Esophagus squamous epithelium (tissue), 5 donors: ENCODE measurements around the gene PPM1D. TPM values are rescaled to one million over a fixed set of nuclear protein-coding genes. Genes with fewer than 3 reads are reported as not detected.

Experiments
- DNase-seq: peaks from one replicate; lab custom pipeline; 2025; lab: John Stamatoyannopoulos, UW
- H3K27ac ChIP-seq, 4 donors: fragments of 200-600 bp; sonication (generic); one replicate each; pipeline ENCODE4 v1.5.1; 2016 to 2019; ENCODE audit warnings: mild to moderate bottlenecking in 1 of 4
- H3K27me3 ChIP-seq, 4 donors: fragments of 200-600 bp; sonication (generic); 1 replicate in 3 of 4; 2 replicates in 1 of 4; pipeline versions ENCODE4 v1.5.1 to v1.6.0; 2017 to 2021; ENCODE audit warnings: antibody characterized with exemption in 1 of 4
- H3K36me3 ChIP-seq, 3 donors: fragments of 200-600 bp; sonication (generic); one replicate each; pipeline ENCODE4 v1.5.1; 2016 to 2019
- H3K4me1 ChIP-seq, 3 donors: fragments of 200-600 bp; sonication (generic); one replicate each; pipeline ENCODE4 v1.5.1; 2017 to 2019
- H3K4me3 ChIP-seq, 4 donors: fragments of 200-600 bp; sonication (generic); 1 replicate in 3 of 4; 2 replicates in 1 of 4; pipeline ENCODE4 v1.5.1; 2016 to 2019; ENCODE audit warnings: mild to moderate bottlenecking in 2 of 4, moderate library complexity in 1 of 4
- H3K9me3 ChIP-seq, 3 donors: fragments of 200-600 bp; sonication (generic); one replicate each; pipeline ENCODE4 v1.5.1; 2016 to 2019
- POLR2A ChIP-seq, 4 donors: fragments of 450-650 bp; IDR thresholded peaks; one replicate each; pipeline ENCODE4 v1.6.1; 2017; ENCODE audit warnings: antibody characterized with exemption in 4 of 4, mild to moderate bottlenecking in 4 of 4, moderate library complexity in 3 of 4
- WGBS, 2 donors: methylation state at CpG; one replicate each; pipeline ENCODE4 v1.1.5; 2018; 5-methylcytosine and 5-hydroxymethylcytosine counted together
- intact Hi-C: fragments of 100-400 bp; cut with DNase I; formaldehyde crosslinking; loops from one replicate; pipeline ENCODE4 v1.15.0; 2022
- total RNA-seq, 4 donors: library from RNA; depleted of rRNA; stranded (reverse); fragments of >200 nt; gene quantifications; one replicate each; pipeline ENCODE4 v1.1.0, GENCODE V29; 2016
- TF ChIP-seq, protein P1 (sequence below), 6 experiments: fragments of 450-650 bp in 4 of 6; fragments of 200-600 bp in 2 of 6; sonication (generic) in 2 of 6; IDR thresholded peaks; one replicate each; pipeline ENCODE4 v1.5.1; 2016 to 2019; ENCODE audit warnings: antibody characterized with exemption in 6 of 6, mild to moderate bottlenecking in 4 of 6, moderate library complexity in 4 of 6
- donor health status: DM: yes; HTN: yes; CAD: no.

The PPM1D gene
- total RNA-seq, 4 donors from 2014 or later: 6.6 to 11.3 (median 10.6) TPM

GRCh38 chr17:60599220-60599619 is 773 bp upstream of the PPM1D start:
- peak overlapping the region; percentile 94 to 98 (median 98) for H3K27ac ChIP-seq
- peak overlapping the region; percentile 78 to 94 (median 84) for H3K4me3 ChIP-seq
- intact Hi-C loops: no loop called here
- no peaks in the 10 kb centered on the region for H3K36me3 ChIP-seq
- TF ChIP-seq, protein P1, sequence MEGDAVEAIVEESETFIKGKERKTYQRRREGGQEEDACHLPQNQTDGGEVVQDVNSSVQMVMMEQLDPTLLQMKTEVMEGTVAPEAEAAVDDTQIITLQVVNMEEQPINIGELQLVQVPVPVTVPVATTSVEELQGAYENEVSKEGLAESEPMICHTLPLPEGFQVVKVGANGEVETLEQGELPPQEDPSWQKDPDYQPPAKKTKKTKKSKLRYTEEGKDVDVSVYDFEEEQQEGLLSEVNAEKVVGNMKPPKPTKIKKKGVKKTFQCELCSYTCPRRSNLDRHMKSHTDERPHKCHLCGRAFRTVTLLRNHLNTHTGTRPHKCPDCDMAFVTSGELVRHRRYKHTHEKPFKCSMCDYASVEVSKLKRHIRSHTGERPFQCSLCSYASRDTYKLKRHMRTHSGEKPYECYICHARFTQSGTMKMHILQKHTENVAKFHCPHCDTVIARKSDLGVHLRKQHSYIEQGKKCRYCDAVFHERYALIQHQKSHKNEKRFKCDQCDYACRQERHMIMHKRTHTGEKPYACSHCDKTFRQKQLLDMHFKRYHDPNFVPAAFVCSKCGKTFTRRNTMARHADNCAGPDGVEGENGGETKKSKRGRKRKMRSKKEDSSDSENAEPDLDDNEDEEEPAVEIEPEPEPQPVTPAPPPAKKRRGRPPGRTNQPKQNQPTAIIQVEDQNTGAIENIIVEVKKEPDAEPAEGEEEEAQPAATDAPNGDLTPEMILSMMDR (IDR thresholded peaks at IDR 0.05): no peak
- TF ChIP-seq POLR2A (IDR thresholded peaks at IDR 0.05): no peak
- no peaks in the 10 kb centered on the region for H3K27me3 ChIP-seq
- no peak for DNase-seq
- peaks cover 0 to 44% (median 20%) of the 10 kb centered on the region in 3 donors for H3K4me1 ChIP-seq
- H3K9me3 ChIP-seq: no peaks in the 10 kb centered on the region
- 0 to 1% methylated on average over 13 to 17 of the region's 17 CpGs for WGBS, 2 donors

GRCh38 chr17:60600490-60601446 is 775 bp downstream of the PPM1D start:
- Histone ChIP-seq H3K27ac (peak overlapping the region; percentile 94 to 98 (median 98)), H3K4me1 (peaks cover 0 to 60% (median 34%) of the 10 kb centered on the region in 3 donors), H3K27me3 (no peaks in the 10 kb centered on the region), H3K4me3 (peak overlapping the region; percentile 78 to 94 (median 84)), H3K9me3 (no peaks in the 10 kb centered on the region), H3K36me3 (no peaks in the 10 kb centered on the region)
- TF ChIP-seq, protein P1 (IDR thresholded peaks at IDR 0.05): peak; percentile 44 to 85 (median 77)
- peak in 2 of 4 donors; percentile 3 to 40 for TF ChIP-seq POLR2A (IDR thresholded peaks at IDR 0.05)
- 0% methylated on average over 14 to 19 of the region's 69 CpGs for WGBS, 2 donors
- DNase-seq: peak; percentile 11
- intact Hi-C loops: no loop called here

DNA sequence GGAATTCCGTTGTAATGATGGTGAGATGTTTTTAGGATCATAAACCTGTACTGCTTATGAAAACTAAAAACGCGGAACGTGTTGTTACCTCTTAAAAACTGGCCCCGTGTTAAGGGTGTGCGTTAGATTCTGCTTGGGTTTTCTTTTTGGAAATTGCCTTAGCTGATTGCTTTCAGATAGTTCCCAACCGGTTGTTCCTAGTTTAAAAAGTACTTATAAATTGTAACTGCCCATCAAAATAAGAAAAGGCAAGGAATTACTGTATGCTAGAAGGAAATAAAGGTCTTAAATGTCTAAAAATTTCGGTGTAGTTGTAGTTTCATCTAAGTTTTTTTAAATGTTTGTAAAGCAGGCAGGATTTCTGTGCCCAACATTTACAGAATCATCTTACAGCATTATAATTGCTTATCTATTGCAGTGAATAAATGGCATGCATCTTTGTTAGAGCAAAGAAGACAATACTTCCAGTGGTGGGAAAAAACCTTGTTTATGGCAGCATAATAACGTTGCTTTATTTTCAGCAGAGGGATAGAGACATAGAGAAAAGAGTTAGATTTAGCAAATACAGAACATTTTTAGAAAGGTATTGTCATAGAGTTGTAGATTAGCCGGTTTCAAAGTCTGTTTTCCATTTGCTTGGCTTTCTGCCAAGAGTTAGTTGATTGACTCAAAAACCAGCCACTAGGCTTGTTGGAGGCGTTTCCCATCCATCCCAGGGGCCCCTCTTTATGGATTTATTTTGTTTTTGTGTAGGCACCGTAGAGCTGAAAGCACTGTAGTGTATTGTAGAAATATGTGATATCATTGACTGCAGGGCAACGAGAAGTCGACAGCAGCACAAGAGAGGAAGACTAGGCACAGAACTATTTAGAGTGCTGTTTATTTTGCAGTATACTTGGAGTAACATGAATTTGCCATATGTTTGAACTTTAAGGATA is 1.7 kb downstream of the PPM1D start:
- Histone ChIP-seq H3K4me1 (peaks cover 0 to 66% (median 35%) of the 10 kb centered on the region in 3 donors), H3K4me3 (peak overlapping the region; percentile 78 to 94 (median 84)), H3K27me3 (no peaks in the 10 kb centered on the region), H3K27ac (peak overlapping the region; percentile 94 to 98 (median 98)), H3K36me3 (no peaks in the 10 kb centered on the region), H3K9me3 (no peaks in the 10 kb centered on the region)
- DNase-seq: no peak
- 0% methylated on average over 14 of the region's 14 CpGs for WGBS, 2 donors
- TF ChIP-seq, protein P1 (IDR thresholded peaks at IDR 0.05): peak in 2 of 6 experiments; percentile 9 to 11
- TF ChIP-seq POLR2A (IDR thresholded peaks at IDR 0.05): no peak
- intact Hi-C loops: no loop called here

DNA sequence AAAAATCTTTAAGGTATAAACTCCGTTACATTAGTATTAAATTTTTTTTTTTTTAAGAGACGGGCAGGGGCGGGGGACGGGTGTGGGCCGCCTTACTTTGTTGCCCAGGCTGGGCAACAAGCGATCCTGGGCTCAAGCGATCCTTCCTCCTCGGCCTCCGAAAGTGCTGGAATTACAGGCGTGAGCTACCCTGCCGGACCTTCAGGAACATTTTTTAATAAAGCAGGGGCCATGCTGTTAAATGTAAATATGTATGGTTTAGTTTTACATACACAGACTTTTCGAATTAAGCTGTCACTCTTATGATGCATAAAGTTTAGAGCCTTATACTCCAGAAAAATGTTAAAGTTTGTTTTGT is 2.4 kb downstream of the PPM1D start:
- H3K9me3 ChIP-seq: no peaks in the 10 kb centered on the region
- H3K27ac ChIP-seq: peak overlapping the region in 2 of 4 donors; percentile 98
- H3K27me3 ChIP-seq: no peaks in the 10 kb centered on the region
- TF ChIP-seq, protein P1 (IDR thresholded peaks at IDR 0.05): no peak
- TF ChIP-seq POLR2A (IDR thresholded peaks at IDR 0.05): no peak
- no peak for DNase-seq
- no peaks in the 10 kb centered on the region for H3K36me3 ChIP-seq
- intact Hi-C loops: no loop called here
- WGBS, 2 donors: 5 to 19% methylated on average over 12 of the region's 12 CpGs
- peaks cover 0 to 66% (median 35%) of the 10 kb centered on the region in 3 donors for H3K4me1 ChIP-seq
- peak overlapping the region; percentile 78 to 94 (median 84) for H3K4me3 ChIP-seq
